GM18502 (cell line): Measurements from ENCODE around the gene BIRC6.
"Not testable (repeated sequence)": the region's sequence is repeated elsewhere in the genome, so short reads cannot be mapped to it uniquely, and the experiment has no call there.

Source experiments
- ATAC-seq: cut with Tn5 transposase; IDR thresholded peaks from one replicate; pipeline ENCODE4 v1.9.1; 2021; ENCODE audit warnings: mild to moderate bottlenecking; ENCODE audit not compliant: unreplicated experiment, poor library complexity

BIRC6 gene

GRCh38 chr2:32442020-32442467 is 85.2 kb downstream of the BIRC6 start:
- no peak for ATAC-seq

- no peak for ATAC-seq
Observed at GRCh38 chr2:32446369-32446768, 89.5 kb downstream of the BIRC6 start.

- ATAC-seq = no peak
Observed at GRCh38 chr2:32450851-32451250, 94.0 kb downstream of the BIRC6 start.

- no peak for ATAC-seq
Observed at GRCh38 chr2:32452338-32453064, 95.7 kb downstream of the BIRC6 start.

- ATAC-seq = no peak
Observed at GRCh38 chr2:32453242-32454062, 96.6 kb downstream of the BIRC6 start.

- no peak for ATAC-seq
Observed at GRCh38 chr2:32455816-32456215, 99.0 kb downstream of the BIRC6 start.

- no peak for ATAC-seq
Observed at GRCh38 chr2:32456808-32457207, 100.0 kb downstream of the BIRC6 start.

- ATAC-seq = no peak
Observed at GRCh38 chr2:32457814-32458213, 101.0 kb downstream of the BIRC6 start.

- not testable (repeated sequence) for ATAC-seq
Observed at GRCh38 chr2:32460861-32461260, 104.0 kb downstream of the BIRC6 start.

GRCh38 chr2:32463110-32463509 is 106.3 kb downstream of the BIRC6 start:
- ATAC-seq = no peak

- no peak for ATAC-seq
Observed at GRCh38 chr2:32464431-32464830, 107.6 kb downstream of the BIRC6 start.

GRCh38 chr2:32472605-32473004 is 115.8 kb downstream of the BIRC6 start:
- no peak for ATAC-seq

- no peak for ATAC-seq
Observed at GRCh38 chr2:32474381-32474780, 117.6 kb downstream of the BIRC6 start.

GRCh38 chr2:32478889-32479620 is 122.2 kb downstream of the BIRC6 start:
- ATAC-seq = no peak

- ATAC-seq = no peak
Observed at GRCh38 chr2:32479993-32480392, 123.2 kb downstream of the BIRC6 start.

- no peak for ATAC-seq
Observed at GRCh38 chr2:32482471-32482870, 125.6 kb downstream of the BIRC6 start.

GRCh38 chr2:32484937-32485336 is 128.1 kb downstream of the BIRC6 start:
- ATAC-seq = no peak

- no peak for ATAC-seq
Observed at GRCh38 chr2:32485399-32485798, 128.6 kb downstream of the BIRC6 start.

GRCh38 chr2:32489061-32489460 is 132.2 kb downstream of the BIRC6 start:
- no peak for ATAC-seq

GRCh38 chr2:32491346-32491745 is 134.5 kb downstream of the BIRC6 start:
- no peak for ATAC-seq

GRCh38 chr2:32495139-32495538 is 138.3 kb downstream of the BIRC6 start:
- no peak for ATAC-seq
